ENCODE results near the gene TTC27. TPM values are rescaled to one million over a fixed set of nuclear protein-coding genes. Genes with fewer than 3 reads are reported as not detected.

Gene TTC27
- total RNA-seq, 1 experiment from 2014 or later, result 25.1 TPM

DNA sequence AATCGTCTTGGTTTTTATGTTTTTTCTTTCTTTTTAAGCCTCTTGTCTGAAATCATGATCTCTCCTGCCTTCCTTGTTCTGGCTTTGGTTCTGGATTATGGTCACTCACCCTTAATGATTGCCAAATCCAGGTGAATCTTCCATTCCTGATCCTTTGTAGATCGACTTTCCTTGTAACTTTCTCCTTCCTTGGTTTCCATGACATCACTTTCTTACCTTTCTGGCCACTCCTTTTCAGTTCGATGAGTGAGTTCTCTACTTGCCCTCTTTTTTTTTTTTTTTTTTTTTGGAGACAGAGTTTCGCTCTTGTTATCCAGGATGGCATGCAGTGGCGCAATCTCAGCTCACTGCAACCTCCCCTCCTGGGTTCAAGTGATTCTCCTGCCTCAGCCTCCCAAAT lies 179.8 kb downstream of the TTC27 start (continued):
- TF ChIP-seq SP1 (CRISPR knock-in tag; conservative IDR thresholded peaks at IDR 0.05), result no peak
- TF ChIP-seq, protein P1, sequence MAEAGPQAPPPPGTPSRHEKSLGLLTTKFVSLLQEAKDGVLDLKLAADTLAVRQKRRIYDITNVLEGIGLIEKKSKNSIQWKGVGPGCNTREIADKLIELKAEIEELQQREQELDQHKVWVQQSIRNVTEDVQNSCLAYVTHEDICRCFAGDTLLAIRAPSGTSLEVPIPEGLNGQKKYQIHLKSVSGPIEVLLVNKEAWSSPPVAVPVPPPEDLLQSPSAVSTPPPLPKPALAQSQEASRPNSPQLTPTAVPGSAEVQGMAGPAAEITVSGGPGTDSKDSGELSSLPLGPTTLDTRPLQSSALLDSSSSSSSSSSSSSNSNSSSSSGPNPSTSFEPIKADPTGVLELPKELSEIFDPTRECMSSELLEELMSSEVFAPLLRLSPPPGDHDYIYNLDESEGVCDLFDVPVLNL (CRISPR knock-in tag; IDR thresholded peaks at IDR 0.05; ENCODE audit: borderline replicate concordance, low read depth), result no peak
- no peak for TF ChIP-seq ELF4 (CRISPR knock-in tag; IDR thresholded peaks at IDR 0.05; ENCODE audit: low read depth)
- TF ChIP-seq, protein P2, sequence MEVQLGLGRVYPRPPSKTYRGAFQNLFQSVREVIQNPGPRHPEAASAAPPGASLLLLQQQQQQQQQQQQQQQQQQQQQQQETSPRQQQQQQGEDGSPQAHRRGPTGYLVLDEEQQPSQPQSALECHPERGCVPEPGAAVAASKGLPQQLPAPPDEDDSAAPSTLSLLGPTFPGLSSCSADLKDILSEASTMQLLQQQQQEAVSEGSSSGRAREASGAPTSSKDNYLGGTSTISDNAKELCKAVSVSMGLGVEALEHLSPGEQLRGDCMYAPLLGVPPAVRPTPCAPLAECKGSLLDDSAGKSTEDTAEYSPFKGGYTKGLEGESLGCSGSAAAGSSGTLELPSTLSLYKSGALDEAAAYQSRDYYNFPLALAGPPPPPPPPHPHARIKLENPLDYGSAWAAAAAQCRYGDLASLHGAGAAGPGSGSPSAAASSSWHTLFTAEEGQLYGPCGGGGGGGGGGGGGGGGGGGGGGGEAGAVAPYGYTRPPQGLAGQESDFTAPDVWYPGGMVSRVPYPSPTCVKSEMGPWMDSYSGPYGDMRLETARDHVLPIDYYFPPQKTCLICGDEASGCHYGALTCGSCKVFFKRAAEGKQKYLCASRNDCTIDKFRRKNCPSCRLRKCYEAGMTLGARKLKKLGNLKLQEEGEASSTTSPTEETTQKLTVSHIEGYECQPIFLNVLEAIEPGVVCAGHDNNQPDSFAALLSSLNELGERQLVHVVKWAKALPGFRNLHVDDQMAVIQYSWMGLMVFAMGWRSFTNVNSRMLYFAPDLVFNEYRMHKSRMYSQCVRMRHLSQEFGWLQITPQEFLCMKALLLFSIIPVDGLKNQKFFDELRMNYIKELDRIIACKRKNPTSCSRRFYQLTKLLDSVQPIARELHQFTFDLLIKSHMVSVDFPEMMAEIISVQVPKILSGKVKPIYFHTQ (CRISPR knock-in tag; IDR thresholded peaks at IDR 0.05), result no peak
- TF ChIP-seq, protein P3, sequence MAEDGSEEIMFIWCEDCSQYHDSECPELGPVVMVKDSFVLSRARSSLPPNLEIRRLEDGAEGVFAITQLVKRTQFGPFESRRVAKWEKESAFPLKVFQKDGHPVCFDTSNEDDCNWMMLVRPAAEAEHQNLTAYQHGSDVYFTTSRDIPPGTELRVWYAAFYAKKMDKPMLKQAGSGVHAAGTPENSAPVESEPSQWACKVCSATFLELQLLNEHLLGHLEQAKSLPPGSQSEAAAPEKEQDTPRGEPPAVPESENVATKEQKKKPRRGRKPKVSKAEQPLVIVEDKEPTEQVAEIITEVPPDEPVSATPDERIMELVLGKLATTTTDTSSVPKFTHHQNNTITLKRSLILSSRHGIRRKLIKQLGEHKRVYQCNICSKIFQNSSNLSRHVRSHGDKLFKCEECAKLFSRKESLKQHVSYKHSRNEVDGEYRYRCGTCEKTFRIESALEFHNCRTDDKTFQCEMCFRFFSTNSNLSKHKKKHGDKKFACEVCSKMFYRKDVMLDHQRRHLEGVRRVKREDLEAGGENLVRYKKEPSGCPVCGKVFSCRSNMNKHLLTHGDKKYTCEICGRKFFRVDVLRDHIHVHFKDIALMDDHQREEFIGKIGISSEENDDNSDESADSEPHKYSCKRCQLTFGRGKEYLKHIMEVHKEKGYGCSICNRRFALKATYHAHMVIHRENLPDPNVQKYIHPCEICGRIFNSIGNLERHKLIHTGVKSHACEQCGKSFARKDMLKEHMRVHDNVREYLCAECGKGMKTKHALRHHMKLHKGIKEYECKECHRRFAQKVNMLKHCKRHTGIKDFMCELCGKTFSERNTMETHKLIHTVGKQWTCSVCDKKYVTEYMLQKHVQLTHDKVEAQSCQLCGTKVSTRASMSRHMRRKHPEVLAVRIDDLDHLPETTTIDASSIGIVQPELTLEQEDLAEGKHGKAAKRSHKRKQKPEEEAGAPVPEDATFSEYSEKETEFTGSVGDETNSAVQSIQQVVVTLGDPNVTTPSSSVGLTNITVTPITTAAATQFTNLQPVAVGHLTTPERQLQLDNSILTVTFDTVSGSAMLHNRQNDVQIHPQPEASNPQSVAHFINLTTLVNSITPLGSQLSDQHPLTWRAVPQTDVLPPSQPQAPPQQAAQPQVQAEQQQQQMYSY (CRISPR knock-in tag; IDR thresholded peaks at IDR 0.05), result no peak

DNA sequence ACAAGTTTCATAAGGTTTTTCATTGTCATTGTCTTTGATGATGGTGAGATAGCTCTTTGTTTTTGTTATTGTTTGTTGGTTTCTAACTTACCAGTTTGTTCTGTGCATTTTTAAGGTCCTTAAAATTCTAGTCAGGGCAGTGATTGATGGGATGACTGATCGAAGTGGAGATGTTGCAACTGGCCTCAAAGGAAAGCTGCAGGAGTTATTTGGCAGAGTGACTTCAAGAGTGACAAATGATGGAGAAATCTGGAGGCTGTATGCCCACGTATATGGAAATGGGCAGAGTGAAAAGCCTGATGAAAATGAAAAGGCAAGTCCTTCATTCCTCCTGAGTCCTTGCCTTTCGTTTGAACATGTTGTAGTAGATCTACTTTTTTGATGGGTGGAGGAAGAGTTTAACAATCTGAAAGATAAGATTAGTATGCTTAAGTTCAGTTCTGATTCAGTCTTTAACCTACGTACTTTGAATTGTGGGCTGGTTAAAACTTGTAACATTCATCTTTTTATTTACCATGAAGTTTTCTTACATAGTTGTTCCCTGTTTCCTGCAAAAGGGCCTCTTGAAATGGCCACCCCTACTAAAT lies 183.2 kb downstream of the TTC27 start:
- CTCF ChIA-PET, result no interaction called here
- Mint-ChIP-seq H3K4me3 (no peak overlapping the region), H3K36me3 (no peaks in the 10 kb centered on the region), H3K9me3 (no peaks in the 10 kb centered on the region), H3K27ac (no peak overlapping the region), H3K27me3 (ENCODE audit: low read depth) (no peaks in the 10 kb centered on the region), H3K4me1 (no peaks in the 10 kb centered on the region)
- DNase-seq (ENCODE audit: low spot score), result no peak
- no peak for ATAC-seq
- POLR2A ChIA-PET, result no interaction called here
- no peak for TF ChIP-seq NFE2L1 (CRISPR knock-in tag; IDR thresholded peaks at IDR 0.05)
- TF ChIP-seq, protein P4, sequence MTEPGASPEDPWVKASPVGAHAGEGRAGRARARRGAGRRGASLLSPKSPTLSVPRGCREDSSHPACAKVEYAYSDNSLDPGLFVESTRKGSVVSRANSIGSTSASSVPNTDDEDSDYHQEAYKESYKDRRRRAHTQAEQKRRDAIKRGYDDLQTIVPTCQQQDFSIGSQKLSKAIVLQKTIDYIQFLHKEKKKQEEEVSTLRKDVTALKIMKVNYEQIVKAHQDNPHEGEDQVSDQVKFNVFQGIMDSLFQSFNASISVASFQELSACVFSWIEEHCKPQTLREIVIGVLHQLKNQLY (CRISPR knock-in tag; IDR thresholded peaks at IDR 0.05), result no peak
- TF ChIP-seq, protein P5, sequence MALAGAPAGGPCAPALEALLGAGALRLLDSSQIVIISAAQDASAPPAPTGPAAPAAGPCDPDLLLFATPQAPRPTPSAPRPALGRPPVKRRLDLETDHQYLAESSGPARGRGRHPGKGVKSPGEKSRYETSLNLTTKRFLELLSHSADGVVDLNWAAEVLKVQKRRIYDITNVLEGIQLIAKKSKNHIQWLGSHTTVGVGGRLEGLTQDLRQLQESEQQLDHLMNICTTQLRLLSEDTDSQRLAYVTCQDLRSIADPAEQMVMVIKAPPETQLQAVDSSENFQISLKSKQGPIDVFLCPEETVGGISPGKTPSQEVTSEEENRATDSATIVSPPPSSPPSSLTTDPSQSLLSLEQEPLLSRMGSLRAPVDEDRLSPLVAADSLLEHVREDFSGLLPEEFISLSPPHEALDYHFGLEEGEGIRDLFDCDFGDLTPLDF (CRISPR knock-in tag; IDR thresholded peaks at IDR 0.05), result no peak
- no peak for TF ChIP-seq ZNF317 (CRISPR knock-in tag; IDR thresholded peaks at IDR 0.05; ENCODE audit: borderline replicate concordance, low read depth)
- TF ChIP-seq EMX1 (CRISPR knock-in tag; IDR thresholded peaks at IDR 0.05), result no peak
- TF ChIP-seq, protein P6, sequence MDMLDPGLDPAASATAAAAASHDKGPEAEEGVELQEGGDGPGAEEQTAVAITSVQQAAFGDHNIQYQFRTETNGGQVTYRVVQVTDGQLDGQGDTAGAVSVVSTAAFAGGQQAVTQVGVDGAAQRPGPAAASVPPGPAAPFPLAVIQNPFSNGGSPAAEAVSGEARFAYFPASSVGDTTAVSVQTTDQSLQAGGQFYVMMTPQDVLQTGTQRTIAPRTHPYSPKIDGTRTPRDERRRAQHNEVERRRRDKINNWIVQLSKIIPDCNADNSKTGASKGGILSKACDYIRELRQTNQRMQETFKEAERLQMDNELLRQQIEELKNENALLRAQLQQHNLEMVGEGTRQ (CRISPR knock-in tag; IDR thresholded peaks at IDR 0.05), result no peak
- TF ChIP-seq, protein P7, sequence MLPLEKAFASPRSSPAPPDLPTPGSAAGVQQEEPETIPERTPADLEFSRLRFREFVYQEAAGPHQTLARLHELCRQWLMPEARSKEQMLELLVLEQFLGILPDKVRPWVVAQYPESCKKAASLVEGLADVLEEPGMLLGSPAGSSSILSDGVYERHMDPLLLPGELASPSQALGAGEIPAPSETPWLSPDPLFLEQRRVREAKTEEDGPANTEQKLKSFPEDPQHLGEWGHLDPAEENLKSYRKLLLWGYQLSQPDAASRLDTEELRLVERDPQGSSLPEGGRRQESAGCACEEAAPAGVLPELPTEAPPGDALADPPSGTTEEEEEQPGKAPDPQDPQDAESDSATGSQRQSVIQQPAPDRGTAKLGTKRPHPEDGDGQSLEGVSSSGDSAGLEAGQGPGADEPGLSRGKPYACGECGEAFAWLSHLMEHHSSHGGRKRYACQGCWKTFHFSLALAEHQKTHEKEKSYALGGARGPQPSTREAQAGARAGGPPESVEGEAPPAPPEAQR (CRISPR knock-in tag; IDR thresholded peaks at IDR 0.05), result no peak
- no peak for TF ChIP-seq SMAD4 (CRISPR knock-in tag; IDR thresholded peaks at IDR 0.05)
- TF ChIP-seq ZNF671 (CRISPR knock-in tag; IDR thresholded peaks at IDR 0.05), result no peak
- TF ChIP-seq ELF4 (CRISPR knock-in tag; IDR thresholded peaks at IDR 0.05; ENCODE audit: low read depth), result no peak
- TF ChIP-seq ZNF121 (CRISPR knock-in tag; IDR thresholded peaks at IDR 0.05), result no peak
- TF ChIP-seq NFATC4 (CRISPR knock-in tag; IDR thresholded peaks at IDR 0.05), result no peak
- no peak for TF ChIP-seq ESRRA (CRISPR knock-in tag; IDR thresholded peaks at IDR 0.05; ENCODE audit: borderline replicate concordance)
- no peak for TF ChIP-seq ZNF232 (CRISPR knock-in tag; IDR thresholded peaks at IDR 0.05)
- TF ChIP-seq ATF1 (CRISPR knock-in tag; IDR thresholded peaks at IDR 0.05), result no peak
- TF ChIP-seq NR2C2 (CRISPR knock-in tag; IDR thresholded peaks at IDR 0.05), result no peak
- no peak for TF ChIP-seq NFYB (CRISPR knock-in tag; conservative IDR thresholded peaks at IDR 0.05; ENCODE audit: low read depth)
- TF ChIP-seq TCF7 (CRISPR knock-in tag; IDR thresholded peaks at IDR 0.05; ENCODE audit: low read depth), result no peak
- TF ChIP-seq JUN (CRISPR knock-in tag; IDR thresholded peaks at IDR 0.05), result no peak

Measured in WTC11 (cell line).